ENCODE measurements around the gene PARD3B.

DNA sequence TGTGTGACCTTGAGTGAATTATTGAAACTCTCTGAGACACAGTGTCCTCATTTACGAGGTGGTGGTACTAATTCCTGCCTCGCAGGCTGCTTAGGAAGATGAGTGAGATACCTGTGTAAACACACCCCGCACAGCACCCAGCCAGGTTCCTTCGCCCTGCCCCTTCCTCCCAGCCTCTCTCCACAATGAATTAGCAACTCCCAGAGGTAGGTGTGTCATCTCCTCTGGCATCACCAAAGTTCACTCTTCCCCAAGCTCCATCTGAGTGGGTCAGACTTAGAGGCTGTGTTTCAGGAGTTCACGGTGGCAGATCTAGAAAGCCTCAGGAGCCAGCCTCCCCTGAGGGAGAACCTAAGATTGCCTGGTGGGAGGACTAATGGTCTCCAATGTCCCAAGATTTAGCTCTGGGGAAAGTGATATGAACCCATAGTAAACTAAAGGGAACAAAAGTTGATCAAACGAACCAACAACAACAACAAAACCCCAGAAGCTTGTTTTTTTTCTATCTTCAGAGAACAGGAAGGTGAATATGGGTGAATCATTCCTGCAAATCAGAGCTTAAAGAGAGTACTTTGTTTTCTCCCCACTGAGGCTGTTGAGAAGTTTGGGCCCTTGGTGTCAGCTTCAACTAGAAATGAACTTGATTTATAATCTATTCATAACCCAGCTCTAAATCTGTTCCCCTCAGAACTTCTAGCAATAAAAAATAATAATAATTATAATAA is 1092.7 kb downstream of the PARD3B start:
- no peak for TF ChIP-seq CTCF (IDR thresholded peaks at IDR 0.05)
- TF ChIP-seq POLR2AphosphoS5 (IDR thresholded peaks at IDR 0.05): no peak

All from stomach (tissue), 4 donors.